Cardiac muscle cell (in vitro differentiated cells and primary cell): ENCODE results near the gene DDX10. TPM values are rescaled to one million over a fixed set of nuclear protein-coding genes. Genes with fewer than 3 reads are reported as not detected.

Source experiments
- DNase-seq, 2 donors: peaks; one replicate each; pipeline versions ENCODE4 v3.0.0 to v3.0.0-alpha.2; 2010 to 2017; ENCODE audit warnings: low read depth in 1 of 2, low spot score in 1 of 2
- H3K27ac ChIP-seq: fragments of 200-600 bp; sonication (generic); 2 replicates; pipeline ENCODE4 v1.5.1; 2016
- H3K27me3 ChIP-seq: fragments of 200-600 bp; sonication (generic); 2 replicates; pipeline ENCODE4 v1.6.0; 2016; ENCODE audit warnings: control low read depth
- H3K36me3 ChIP-seq: fragments of 200-600 bp; sonication (generic); 2 replicates; pipeline ENCODE4 v1.5.1; 2016; ENCODE audit warnings: control low read depth
- H3K4me1 ChIP-seq: fragments of 200-600 bp; sonication (generic); 2 replicates; pipeline ENCODE4 v1.8.1; 2017; ENCODE audit warnings: low read depth, mild to moderate bottlenecking, mixed run types
- H3K4me3 ChIP-seq: fragments of 200-600 bp; sonication (generic); 2 replicates; pipeline ENCODE4 v1.5.1; 2016; ENCODE audit warnings: mild to moderate bottlenecking
- H3K9me3 ChIP-seq: fragments of 200-600 bp; sonication (generic); 2 replicates; pipeline ENCODE4 v1.5.1; 2017; ENCODE audit warnings: low read depth, mild to moderate bottlenecking, control low read depth
- CTCF ChIP-seq: IDR thresholded peaks from 2 replicates; pipeline ENCODE4 v1.5.1; 2012; ENCODE audit warnings: low read depth, mild to moderate bottlenecking, low read length
- polyA plus RNA-seq: library from polyadenylated mRNA; unstranded; fragments of >200 nt; fragmentation: Nextera tagmentation; extraction: Ambion mirVana; gene quantifications from 2 replicates; pipeline ENCODE4 v1.2.1, GENCODE V29; 2016
- total RNA-seq: library from RNA; depleted of rRNA; stranded (reverse); fragments of >200 nt; gene quantifications from 2 replicates; pipeline ENCODE4 v1.2.3, GENCODE V29; 2016

The DDX10 gene
- total and polyA plus RNA-seq, 2 experiments from 2014 or later, result 16.0 to 17.9 TPM

GRCh38 chr11:108670451-108670850 is 5.6 kb downstream of the DDX10 start:
- H3K36me3 ChIP-seq, result no peaks in the 10 kb centered on the region
- no peak overlapping the region for H3K4me3 ChIP-seq
- no peaks in the 10 kb centered on the region for H3K9me3 ChIP-seq
- no peak for TF ChIP-seq CTCF
- peaks cover 11% of the 10 kb centered on the region for H3K4me1 ChIP-seq
- H3K27me3 ChIP-seq, result no peaks in the 10 kb centered on the region
- no peak overlapping the region for H3K27ac ChIP-seq
- no peak for DNase-seq

GRCh38 chr11:108672113-108672512 is 7.2 kb downstream of the DDX10 start:
- peaks cover 6% of the 10 kb centered on the region for H3K36me3 ChIP-seq
- H3K4me3 ChIP-seq, result no peak overlapping the region
- no peaks in the 10 kb centered on the region for H3K27me3 ChIP-seq
- H3K9me3 ChIP-seq, result no peaks in the 10 kb centered on the region
- TF ChIP-seq CTCF, result no peak
- DNase-seq, result peak; percentile 60 to 86
- peaks cover 16% of the 10 kb centered on the region for H3K4me1 ChIP-seq
- peak overlapping the region; percentile 19 for H3K27ac ChIP-seq

- TF ChIP-seq CTCF, result no peak
- Histone ChIP-seq H3K4me3 (no peak overlapping the region), H3K36me3 (peaks cover 10% of the 10 kb centered on the region), H3K27ac (no peak overlapping the region), H3K4me1 (peaks cover 16% of the 10 kb centered on the region), H3K9me3 (no peaks in the 10 kb centered on the region), H3K27me3 (no peaks in the 10 kb centered on the region)
- DNase-seq, result no peak
Measured at GRCh38 chr11:108672786-108673185, 7.9 kb downstream of the DDX10 start.

GRCh38 chr11:108679045-108679444 is 14.2 kb downstream of the DDX10 start:
- no peak for TF ChIP-seq CTCF
- Histone ChIP-seq H3K36me3 (peaks cover 24% of the 10 kb centered on the region), H3K9me3 (no peaks in the 10 kb centered on the region), H3K4me3 (no peak overlapping the region), H3K27ac (no peak overlapping the region), H3K27me3 (no peaks in the 10 kb centered on the region), H3K4me1 (peaks cover 8% of the 10 kb centered on the region)
- DNase-seq, result no peak

- peak in 1 of 2 donors; percentile 67 for DNase-seq
- Histone ChIP-seq H3K4me3 (no peak overlapping the region), H3K36me3 (peaks cover 24% of the 10 kb centered on the region), H3K27ac (no peak overlapping the region), H3K9me3 (no peaks in the 10 kb centered on the region), H3K4me1 (peaks cover 8% of the 10 kb centered on the region), H3K27me3 (no peaks in the 10 kb centered on the region)
- no peak for TF ChIP-seq CTCF
Measured at GRCh38 chr11:108680271-108680670, 15.4 kb downstream of the DDX10 start.
